ENCODE results near the gene MYRF. TPM values are rescaled to one million over a fixed set of nuclear protein-coding genes. Genes with fewer than 3 reads are reported as not detected.

MYRF gene
- total and polyA plus RNA-seq, 4 donors = 11.9 to 41.2 (median 25.2) TPM

- no peaks in the 10 kb centered on the region for H3K27me3 ChIP-seq (ENCODE audit: control insufficient read depth in 3 of 3, insufficient read depth in 3 of 3, low read length in 2 of 3)
- 49 to 75% methylated on average over 19 to 22 of the region's 22 CpGs for WGBS, 2 donors
- no peak overlapping the region for H3K9ac ChIP-seq (ENCODE audit: insufficient read depth in 1 of 2, low read length in 2 of 2)
- no peak overlapping the region for H3K4me3 ChIP-seq
- H3K9me3 ChIP-seq (ENCODE audit: control insufficient read depth in 4 of 4, insufficient read depth in 3 of 4, low read length in 3 of 4) = no peaks in the 10 kb centered on the region
- no peak for ATAC-seq (ENCODE audit: insufficient read depth, low FRiP score)
- H3K36me3 ChIP-seq (ENCODE audit: control insufficient read depth in 4 of 4, insufficient read depth in 4 of 4, low read length in 4 of 4) = no peaks in the 10 kb centered on the region
- H3K27ac ChIP-seq (ENCODE audit: low read depth in 1 of 2, low read length in 1 of 2) = no peak overlapping the region
- TF ChIP-seq, protein P1, sequence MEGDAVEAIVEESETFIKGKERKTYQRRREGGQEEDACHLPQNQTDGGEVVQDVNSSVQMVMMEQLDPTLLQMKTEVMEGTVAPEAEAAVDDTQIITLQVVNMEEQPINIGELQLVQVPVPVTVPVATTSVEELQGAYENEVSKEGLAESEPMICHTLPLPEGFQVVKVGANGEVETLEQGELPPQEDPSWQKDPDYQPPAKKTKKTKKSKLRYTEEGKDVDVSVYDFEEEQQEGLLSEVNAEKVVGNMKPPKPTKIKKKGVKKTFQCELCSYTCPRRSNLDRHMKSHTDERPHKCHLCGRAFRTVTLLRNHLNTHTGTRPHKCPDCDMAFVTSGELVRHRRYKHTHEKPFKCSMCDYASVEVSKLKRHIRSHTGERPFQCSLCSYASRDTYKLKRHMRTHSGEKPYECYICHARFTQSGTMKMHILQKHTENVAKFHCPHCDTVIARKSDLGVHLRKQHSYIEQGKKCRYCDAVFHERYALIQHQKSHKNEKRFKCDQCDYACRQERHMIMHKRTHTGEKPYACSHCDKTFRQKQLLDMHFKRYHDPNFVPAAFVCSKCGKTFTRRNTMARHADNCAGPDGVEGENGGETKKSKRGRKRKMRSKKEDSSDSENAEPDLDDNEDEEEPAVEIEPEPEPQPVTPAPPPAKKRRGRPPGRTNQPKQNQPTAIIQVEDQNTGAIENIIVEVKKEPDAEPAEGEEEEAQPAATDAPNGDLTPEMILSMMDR (IDR thresholded peaks at IDR 0.05; ENCODE audit: control extremely low read depth, extremely low read depth) = no peak
- peaks cover 0 to 27% (median 2%) of the 10 kb centered on the region in 5 donors for H3K4me1 ChIP-seq (ENCODE audit: control insufficient read depth in 5 of 5, insufficient read depth in 5 of 5, low read length in 5 of 5)
- no peak for DNase-seq
Observed at GRCh38 chr11:61764606-61765260, 12.3 kb downstream of the MYRF start.

DNA sequence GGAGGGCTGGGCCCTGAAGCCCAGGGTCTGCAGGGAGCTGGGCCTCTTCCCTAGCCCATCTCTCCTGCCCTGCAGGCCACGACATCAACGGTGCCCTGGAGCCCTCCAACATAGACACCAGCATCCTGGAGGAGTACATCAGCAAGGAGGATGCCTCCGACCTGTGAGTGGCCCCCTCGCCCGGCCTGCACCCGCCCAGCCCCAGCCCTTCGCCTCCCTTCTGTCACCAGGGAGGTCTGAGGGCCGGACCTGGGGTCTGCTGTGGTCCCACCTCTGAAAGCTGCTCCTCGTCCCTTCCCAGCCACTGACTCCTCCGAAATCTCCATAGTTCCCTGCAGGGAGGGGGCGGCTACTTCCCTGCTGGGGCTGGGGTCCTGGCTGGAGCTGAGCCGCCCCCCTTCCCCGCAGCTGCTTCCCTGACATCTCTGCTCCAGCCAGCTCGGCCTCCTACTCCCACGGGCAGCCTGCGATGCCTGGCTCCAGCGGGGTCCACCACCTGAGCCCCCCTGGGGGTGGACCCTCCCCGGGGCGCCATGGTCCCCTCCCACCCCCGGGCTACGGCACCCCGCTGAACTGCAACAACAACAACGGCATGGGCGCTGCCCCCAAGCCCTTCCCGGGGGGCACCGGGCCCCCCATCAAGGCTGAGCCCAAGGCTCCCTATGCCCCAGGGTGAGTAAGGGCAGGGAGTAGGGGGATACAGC, 13.3 kb downstream of the MYRF start:
- no peak for ATAC-seq (ENCODE audit: insufficient read depth, low FRiP score)
- DNase-seq = no peak
- Histone ChIP-seq H3K4me1 (ENCODE audit: control insufficient read depth in 5 of 5, insufficient read depth in 5 of 5, low read length in 5 of 5) (peaks cover 0 to 31% (median 2%) of the 10 kb centered on the region in 5 donors), H3K9ac (ENCODE audit: insufficient read depth in 1 of 2, low read length in 2 of 2) (no peak overlapping the region), H3K36me3 (ENCODE audit: control insufficient read depth in 4 of 4, insufficient read depth in 4 of 4, low read length in 4 of 4) (no peaks in the 10 kb centered on the region), H3K4me3 (no peak overlapping the region), H3K27me3 (ENCODE audit: control insufficient read depth in 3 of 3, insufficient read depth in 3 of 3, low read length in 2 of 3) (no peaks in the 10 kb centered on the region), H3K27ac (ENCODE audit: low read depth in 1 of 2, low read length in 1 of 2) (no peak overlapping the region), H3K9me3 (ENCODE audit: control insufficient read depth in 4 of 4, insufficient read depth in 3 of 4, low read length in 3 of 4) (no peaks in the 10 kb centered on the region)
- 87 to 94% methylated on average over 25 to 26 of the region's 26 CpGs for WGBS, 2 donors
- TF ChIP-seq, protein P1 (IDR thresholded peaks at IDR 0.05; ENCODE audit: control extremely low read depth, extremely low read depth) = no peak

- Histone ChIP-seq H3K36me3 (ENCODE audit: control insufficient read depth in 4 of 4, insufficient read depth in 4 of 4, low read length in 4 of 4) (no peaks in the 10 kb centered on the region), H3K4me1 (ENCODE audit: control insufficient read depth in 5 of 5, insufficient read depth in 5 of 5, low read length in 5 of 5) (peaks cover 0 to 31% (median 2%) of the 10 kb centered on the region in 5 donors), H3K9ac (ENCODE audit: insufficient read depth in 1 of 2, low read length in 2 of 2) (no peak overlapping the region), H3K27me3 (ENCODE audit: control insufficient read depth in 3 of 3, insufficient read depth in 3 of 3, low read length in 2 of 3) (no peaks in the 10 kb centered on the region), H3K4me3 (no peak overlapping the region), H3K27ac (ENCODE audit: low read depth in 1 of 2, low read length in 1 of 2) (peak overlapping the region in 1 of 2 donors; percentile 26), H3K9me3 (ENCODE audit: control insufficient read depth in 4 of 4, insufficient read depth in 3 of 4, low read length in 3 of 4) (no peaks in the 10 kb centered on the region)
- DNase-seq (peak in 2 of 3 donors; percentile 42 to 47), ATAC-seq (ENCODE audit: insufficient read depth, low FRiP score) (peak; percentile 8)
- WGBS, 2 donors = 69 to 79% methylated on average over 13 of the region's 13 CpGs
- TF ChIP-seq, protein P1 (IDR thresholded peaks at IDR 0.05; ENCODE audit: control extremely low read depth, extremely low read depth) = no peak
Observed at GRCh38 chr11:61766353-61766841, 14.0 kb downstream of the MYRF start.
